SK-N-SH (cell line): ENCODE measurements around the gene RNASE3. TPM values are rescaled to one million over a fixed set of nuclear protein-coding genes. Genes with fewer than 3 reads are reported as not detected.

Experiments used
- CTCF ChIA-PET: fragments of 300-600, 350-600 bp; formaldehyde crosslinking; extraction: SDS; loops from one replicate; lab custom pipeline; 2021; lab: Yijun Ruan, JAX
- POLR2A ChIA-PET: fragments of 350-600 bp; sonication (Branson Sonifier 250); formaldehyde crosslinking; extraction: SDS; loops from one replicate; lab custom pipeline; 2020; ENCODE audit warnings: antibody characterized with exemption, inconsistent platforms; lab: Yijun Ruan, JAX
- DNase-seq: peaks from one replicate; pipeline ENCODE4 v3.0.0; 2012
- H2AFZ ChIP-seq: fragments of 200-600 bp; sonication (generic); 2 replicates; pipeline ENCODE4 v1.8.1; 2016; ENCODE audit warnings: antibody characterized with exemption, mild to moderate bottlenecking, low read depth
- H3F3A ChIP-seq: fragments of 200-600 bp; sonication (generic); replicated peaks from 2 replicates; pipeline ENCODE3; 2016; ENCODE audit warnings: antibody characterized with exemption, mild to moderate bottlenecking; ENCODE audit not compliant: insufficient read depth
- H3K27ac ChIP-seq, 2 experiments: fragments of 200-500 bp in 1 of 2; fragments of 200-600 bp in 1 of 2; sonication (Bioruptor generic) in 1 of 2; sonication (generic), shearing (Covaris generic) in 1 of 2; 2 replicates each; pipeline versions ENCODE4 v1.5.1 to v1.6.1; 2014 to 2016; ENCODE audit warnings: low read depth in 2 of 2, inconsistent platforms in 1 of 2, low read length in 1 of 2, mild to moderate bottlenecking in 1 of 2, mixed read lengths in 1 of 2
- H3K27me3 ChIP-seq: fragments of 200-600 bp; sonication (generic), shearing (Covaris generic); 2 replicates; pipeline ENCODE4 v1.6.1; 2016; ENCODE audit warnings: mixed run types; ENCODE audit not compliant: insufficient read depth
- H3K36me3 ChIP-seq, 2 experiments: fragments of 200-500 bp in 1 of 2; fragments of 200-600 bp in 1 of 2; sonication (Bioruptor generic) in 1 of 2; sonication (generic) in 1 of 2; replicated peaks in 1 of 2; 2 replicates each; pipeline versions ENCODE3 to v1.5.1; 2014 to 2016; ENCODE audit warnings: low read length in 1 of 2, mild to moderate bottlenecking in 1 of 2; ENCODE audit not compliant: insufficient read depth in 2 of 2, control insufficient read depth in 1 of 2
- H3K4me1 ChIP-seq, 2 experiments: fragments of 200-500 bp in 1 of 2; fragments of 200-600 bp in 1 of 2; sonication (Bioruptor generic) in 1 of 2; sonication (generic), shearing (Covaris generic) in 1 of 2; 2 replicates each; pipeline versions ENCODE4 v1.5.1 to v1.6.1; 2014 to 2016; ENCODE audit warnings: low read depth in 1 of 2, low read length in 1 of 2, mixed run types in 1 of 2; ENCODE audit not compliant: insufficient read depth in 2 of 2, control insufficient read depth in 1 of 2
- H3K4me2 ChIP-seq: fragments of 200-600 bp; sonication (generic), shearing (Covaris generic); 2 replicates; pipeline ENCODE4 v1.6.1; 2017; ENCODE audit warnings: mixed run types
- H3K4me3 ChIP-seq, 2 experiments: fragments of 200-500 bp in 1 of 2; fragments of 200-600 bp in 1 of 2; sonication (Bioruptor generic) in 1 of 2; sonication (generic), shearing (Covaris generic) in 1 of 2; 2 replicates each; pipeline versions ENCODE4 v1.5.1 to v1.8.1; 2014 to 2016; ENCODE audit warnings: low read depth in 2 of 2, inconsistent platforms in 1 of 2, low read length in 1 of 2, mild to moderate bottlenecking in 1 of 2, mixed read lengths in 1 of 2, moderate library complexity in 1 of 2
- H3K79me2 ChIP-seq: fragments of 200-600 bp; sonication (generic); 2 replicates; pipeline ENCODE4 v1.8.1; 2017; ENCODE audit warnings: mild to moderate bottlenecking; ENCODE audit not compliant: insufficient read depth
- H3K9ac ChIP-seq: fragments of 200-600 bp; sonication (generic); 2 replicates; pipeline ENCODE4 v1.6.1; 2017; ENCODE audit warnings: mixed run types
- H3K9me2 ChIP-seq: fragments of 200-600 bp; sonication (generic); 2 replicates; pipeline ENCODE4 v1.6.1; 2017; ENCODE audit warnings: mixed run types
- H3K9me3 ChIP-seq: fragments of 200-600 bp; sonication (generic); 2 replicates; pipeline ENCODE4 v1.6.1; 2017; ENCODE audit warnings: mixed run types, mild to moderate bottlenecking, moderate library complexity
- H4K20me1 ChIP-seq: fragments of 200-600 bp; sonication (generic); 2 replicates; pipeline ENCODE4 v1.6.1; 2017; ENCODE audit warnings: mild to moderate bottlenecking, mixed run types; ENCODE audit not compliant: insufficient read depth
- EZH2phosphoT487 ChIP-seq: fragments of 200-600 bp; sonication (generic); IDR thresholded peaks from 2 replicates; pipeline ENCODE4 v1.6.1; 2017; ENCODE audit warnings: low read depth, mixed run types, mild to moderate bottlenecking, antibody characterized with exemption, moderate library complexity, borderline replicate concordance
- FOXJ3 ChIP-seq: sonication (generic); formaldehyde crosslinking; IDR thresholded peaks from 2 replicates; pipeline ENCODE4 v1.5.1; 2020; ENCODE audit warnings: mild to moderate bottlenecking, missing genetic modification reagents
- GABPA ChIP-seq: IDR thresholded peaks from 2 replicates; pipeline ENCODE4 v1.4.0; 2012; ENCODE audit warnings: low read depth, mild to moderate bottlenecking
- GATA2 ChIP-seq: sonication (generic); formaldehyde crosslinking; IDR thresholded peaks from 2 replicates; pipeline ENCODE4 v1.5.0; 2020; ENCODE audit warnings: mild to moderate bottlenecking, missing genetic modification reagents
- RFX5 ChIP-seq: IDR thresholded peaks from 2 replicates; pipeline ENCODE4 v1.6.1; 2012; ENCODE audit warnings: mild to moderate bottlenecking, improper control_type of control experiment, low read length
- TCF12 ChIP-seq: IDR thresholded peaks from 2 replicates; pipeline ENCODE4 v1.4.0; 2012
- TEAD4 ChIP-seq: IDR thresholded peaks from 2 replicates; pipeline ENCODE4 v1.4.0; 2012; ENCODE audit warnings: mild to moderate bottlenecking, borderline replicate concordance; ENCODE audit not compliant: insufficient read depth
- YY1 ChIP-seq: IDR thresholded peaks from 2 replicates; pipeline ENCODE4 v1.4.0; 2012; ENCODE audit warnings: low read depth, mild to moderate bottlenecking
- WGBS: methylation state at CpG from one replicate; pipeline ENCODE4 v1.1.6; 2017; ENCODE audit warnings: low lambda C conversion rate; 5-methylcytosine and 5-hydroxymethylcytosine counted together
- polyA plus RNA-seq, 3 experiments: library from polyadenylated mRNA; depleted of rRNA; stranded (reverse); fragments of >200 nt; gene quantifications; 2 replicates each; pipeline ENCODE4 v1.2.3, GENCODE V29; 2012
- TF ChIP-seq, protein P1 (sequence below): fragments of 200-600 bp; sonication (generic); IDR thresholded peaks from 2 replicates; pipeline ENCODE4 v1.6.1; 2017; ENCODE audit warnings: antibody characterized with exemption, mild to moderate bottlenecking, moderate library complexity
- TF ChIP-seq, protein P2 (sequence below): IDR thresholded peaks from 2 replicates; pipeline ENCODE4; 2012
- TF ChIP-seq, protein P3 (sequence below): IDR thresholded peaks from 2 replicates; pipeline ENCODE4 v1.6.1; 2012; ENCODE audit warnings: mild to moderate bottlenecking, low read depth, low read length, moderate library complexity

The RNASE3 gene
- polyA plus RNA-seq, 1 of the 3 experiments (the other 2 are of a cell fraction), result not detected

DNA sequence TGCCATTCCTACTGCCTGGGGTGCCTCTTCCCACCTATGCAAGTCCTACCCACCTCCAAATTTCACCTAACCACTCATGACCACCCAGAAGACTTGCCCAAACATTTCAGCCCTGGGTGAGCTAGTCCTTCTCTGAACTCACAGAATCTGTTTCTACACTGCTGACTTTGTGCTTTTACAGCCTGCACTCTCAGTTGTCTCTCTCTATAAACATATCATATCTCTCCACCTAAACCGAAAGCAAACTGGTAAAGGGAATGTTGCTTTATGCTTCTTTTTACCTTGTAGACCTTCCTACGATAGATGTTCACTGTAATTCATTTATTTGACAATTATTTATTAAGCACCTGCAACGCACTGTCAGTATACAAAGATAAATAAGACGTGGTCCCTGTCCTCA is 38.1 kb upstream of the RNASE3 start:
- no peak overlapping the region for H3K4me3 ChIP-seq
- TF ChIP-seq, protein P1, sequence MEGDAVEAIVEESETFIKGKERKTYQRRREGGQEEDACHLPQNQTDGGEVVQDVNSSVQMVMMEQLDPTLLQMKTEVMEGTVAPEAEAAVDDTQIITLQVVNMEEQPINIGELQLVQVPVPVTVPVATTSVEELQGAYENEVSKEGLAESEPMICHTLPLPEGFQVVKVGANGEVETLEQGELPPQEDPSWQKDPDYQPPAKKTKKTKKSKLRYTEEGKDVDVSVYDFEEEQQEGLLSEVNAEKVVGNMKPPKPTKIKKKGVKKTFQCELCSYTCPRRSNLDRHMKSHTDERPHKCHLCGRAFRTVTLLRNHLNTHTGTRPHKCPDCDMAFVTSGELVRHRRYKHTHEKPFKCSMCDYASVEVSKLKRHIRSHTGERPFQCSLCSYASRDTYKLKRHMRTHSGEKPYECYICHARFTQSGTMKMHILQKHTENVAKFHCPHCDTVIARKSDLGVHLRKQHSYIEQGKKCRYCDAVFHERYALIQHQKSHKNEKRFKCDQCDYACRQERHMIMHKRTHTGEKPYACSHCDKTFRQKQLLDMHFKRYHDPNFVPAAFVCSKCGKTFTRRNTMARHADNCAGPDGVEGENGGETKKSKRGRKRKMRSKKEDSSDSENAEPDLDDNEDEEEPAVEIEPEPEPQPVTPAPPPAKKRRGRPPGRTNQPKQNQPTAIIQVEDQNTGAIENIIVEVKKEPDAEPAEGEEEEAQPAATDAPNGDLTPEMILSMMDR, result no peak
- TF ChIP-seq FOXJ3, result no peak
- TF ChIP-seq TEAD4, result no peak
- TF ChIP-seq YY1, result no peak
- no peak for TF ChIP-seq GATA2
- TF ChIP-seq, protein P2, sequence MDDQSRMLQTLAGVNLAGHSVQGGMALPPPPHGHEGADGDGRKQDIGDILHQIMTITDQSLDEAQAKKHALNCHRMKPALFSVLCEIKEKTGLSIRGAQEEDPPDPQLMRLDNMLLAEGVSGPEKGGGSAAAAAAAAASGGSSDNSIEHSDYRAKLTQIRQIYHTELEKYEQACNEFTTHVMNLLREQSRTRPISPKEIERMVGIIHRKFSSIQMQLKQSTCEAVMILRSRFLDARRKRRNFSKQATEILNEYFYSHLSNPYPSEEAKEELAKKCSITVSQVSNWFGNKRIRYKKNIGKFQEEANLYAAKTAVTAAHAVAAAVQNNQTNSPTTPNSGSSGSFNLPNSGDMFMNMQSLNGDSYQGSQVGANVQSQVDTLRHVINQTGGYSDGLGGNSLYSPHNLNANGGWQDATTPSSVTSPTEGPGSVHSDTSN, result no peak
- TF ChIP-seq TCF12, result no peak
- no peak for TF ChIP-seq EZH2phosphoT487
- TF ChIP-seq, protein P3, sequence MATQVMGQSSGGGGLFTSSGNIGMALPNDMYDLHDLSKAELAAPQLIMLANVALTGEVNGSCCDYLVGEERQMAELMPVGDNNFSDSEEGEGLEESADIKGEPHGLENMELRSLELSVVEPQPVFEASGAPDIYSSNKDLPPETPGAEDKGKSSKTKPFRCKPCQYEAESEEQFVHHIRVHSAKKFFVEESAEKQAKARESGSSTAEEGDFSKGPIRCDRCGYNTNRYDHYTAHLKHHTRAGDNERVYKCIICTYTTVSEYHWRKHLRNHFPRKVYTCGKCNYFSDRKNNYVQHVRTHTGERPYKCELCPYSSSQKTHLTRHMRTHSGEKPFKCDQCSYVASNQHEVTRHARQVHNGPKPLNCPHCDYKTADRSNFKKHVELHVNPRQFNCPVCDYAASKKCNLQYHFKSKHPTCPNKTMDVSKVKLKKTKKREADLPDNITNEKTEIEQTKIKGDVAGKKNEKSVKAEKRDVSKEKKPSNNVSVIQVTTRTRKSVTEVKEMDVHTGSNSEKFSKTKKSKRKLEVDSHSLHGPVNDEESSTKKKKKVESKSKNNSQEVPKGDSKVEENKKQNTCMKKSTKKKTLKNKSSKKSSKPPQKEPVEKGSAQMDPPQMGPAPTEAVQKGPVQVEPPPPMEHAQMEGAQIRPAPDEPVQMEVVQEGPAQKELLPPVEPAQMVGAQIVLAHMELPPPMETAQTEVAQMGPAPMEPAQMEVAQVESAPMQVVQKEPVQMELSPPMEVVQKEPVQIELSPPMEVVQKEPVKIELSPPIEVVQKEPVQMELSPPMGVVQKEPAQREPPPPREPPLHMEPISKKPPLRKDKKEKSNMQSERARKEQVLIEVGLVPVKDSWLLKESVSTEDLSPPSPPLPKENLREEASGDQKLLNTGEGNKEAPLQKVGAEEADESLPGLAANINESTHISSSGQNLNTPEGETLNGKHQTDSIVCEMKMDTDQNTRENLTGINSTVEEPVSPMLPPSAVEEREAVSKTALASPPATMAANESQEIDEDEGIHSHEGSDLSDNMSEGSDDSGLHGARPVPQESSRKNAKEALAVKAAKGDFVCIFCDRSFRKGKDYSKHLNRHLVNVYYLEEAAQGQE, result no peak
- TF ChIP-seq GABPA, result no peak
- no peak for TF ChIP-seq RFX5
- no peaks in the 10 kb centered on the region for H3F3A ChIP-seq
- peaks cover 0 to 3% of the 10 kb centered on the region in 2 experiments; a peak in 1 of 4 replicates for H3K4me1 ChIP-seq
- CTCF ChIA-PET, result interaction anchor here (1.5 kb wide), 1 partner anchor 118 kb away, joined by 5 read pairs; no protein-coding TSS in a partner anchor
- no peak overlapping the region for H3K27ac ChIP-seq
- H3K9me2 ChIP-seq, result no peaks in the 10 kb centered on the region
- no peak overlapping the region for H3K9ac ChIP-seq
- no peaks in the 10 kb centered on the region for H4K20me1 ChIP-seq
- 13% methylated on average over 4 of the region's 4 CpGs for WGBS
- no peak overlapping the region for H2AFZ ChIP-seq
- H3K4me2 ChIP-seq, result no peak overlapping the region
- H3K9me3 ChIP-seq, result no peaks in the 10 kb centered on the region
- no peaks in the 10 kb centered on the region for H3K36me3 ChIP-seq
- DNase-seq, result no peak
- H3K79me2 ChIP-seq, result no peaks in the 10 kb centered on the region
- POLR2A ChIA-PET, result no interaction called here
- peaks cover 36% of the 10 kb centered on the region; the same call in 1 of the 2 replicates for H3K27me3 ChIP-seq
